ENCODE measurements around the gene HMGN5.

DNA sequence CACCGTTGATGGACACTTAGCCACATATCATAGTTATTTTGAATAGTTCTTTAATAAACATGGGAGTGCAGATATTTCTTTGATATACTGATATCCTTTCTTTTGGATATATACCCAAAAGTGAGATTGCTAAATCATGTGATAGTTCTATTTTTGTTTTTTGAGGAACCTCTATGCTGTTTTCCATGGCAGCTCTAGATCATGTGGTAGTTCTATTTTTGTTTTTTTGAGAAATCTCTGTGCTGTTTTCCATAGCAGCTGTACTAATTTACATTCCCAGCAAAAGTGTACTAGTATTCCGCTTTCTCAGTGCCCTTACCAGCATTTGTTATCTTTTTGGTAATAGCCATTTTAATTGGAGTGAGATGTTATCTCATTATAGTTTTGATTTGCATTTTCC is 3.8 kb upstream of the HMGN5 start:
- TF ChIP-seq, protein P1, sequence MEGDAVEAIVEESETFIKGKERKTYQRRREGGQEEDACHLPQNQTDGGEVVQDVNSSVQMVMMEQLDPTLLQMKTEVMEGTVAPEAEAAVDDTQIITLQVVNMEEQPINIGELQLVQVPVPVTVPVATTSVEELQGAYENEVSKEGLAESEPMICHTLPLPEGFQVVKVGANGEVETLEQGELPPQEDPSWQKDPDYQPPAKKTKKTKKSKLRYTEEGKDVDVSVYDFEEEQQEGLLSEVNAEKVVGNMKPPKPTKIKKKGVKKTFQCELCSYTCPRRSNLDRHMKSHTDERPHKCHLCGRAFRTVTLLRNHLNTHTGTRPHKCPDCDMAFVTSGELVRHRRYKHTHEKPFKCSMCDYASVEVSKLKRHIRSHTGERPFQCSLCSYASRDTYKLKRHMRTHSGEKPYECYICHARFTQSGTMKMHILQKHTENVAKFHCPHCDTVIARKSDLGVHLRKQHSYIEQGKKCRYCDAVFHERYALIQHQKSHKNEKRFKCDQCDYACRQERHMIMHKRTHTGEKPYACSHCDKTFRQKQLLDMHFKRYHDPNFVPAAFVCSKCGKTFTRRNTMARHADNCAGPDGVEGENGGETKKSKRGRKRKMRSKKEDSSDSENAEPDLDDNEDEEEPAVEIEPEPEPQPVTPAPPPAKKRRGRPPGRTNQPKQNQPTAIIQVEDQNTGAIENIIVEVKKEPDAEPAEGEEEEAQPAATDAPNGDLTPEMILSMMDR (IDR thresholded peaks at IDR 0.05; ENCODE audit: low read length): no peak
- no peak for TF ChIP-seq EZH2 (IDR thresholded peaks at IDR 0.05; ENCODE audit: borderline replicate concordance, low read length)
